ENCODE results near the gene SH2D5. TPM values are rescaled to one million over a fixed set of nuclear protein-coding genes. Genes with fewer than 3 reads are reported as not detected.

The SH2D5 gene
- polyA plus RNA-seq, 1 donor from 2014 or later = 14.1 TPM

- TF ChIP-seq EP300 (conservative IDR thresholded peaks at IDR 0.05; ENCODE audit: poor library complexity, severe bottlenecking) (no peak), SMC3 (conservative IDR thresholded peaks at IDR 0.05; ENCODE audit: poor library complexity) (no peak), MXI1 (conservative IDR thresholded peaks at IDR 0.05; ENCODE audit: poor library complexity, severe bottlenecking) (no peak), EZH2 (IDR thresholded peaks at IDR 0.05; ENCODE audit: borderline replicate concordance, insufficient read depth, low read length, poor library complexity, severe bottlenecking) (no peak), POLR2AphosphoS5 (IDR thresholded peaks at IDR 0.05) (no peak), REST (IDR thresholded peaks at IDR 0.05; ENCODE audit: borderline replicate concordance) (no peak), TAF1 (IDR thresholded peaks at IDR 0.05; ENCODE audit: low read depth) (no peak)
- no peak overlapping the region for H3K27ac ChIP-seq (ENCODE audit: low read length)
Measured at GRCh38 chr1:20767271-20767670, 34.8 kb upstream of the SH2D5 start.

DNA sequence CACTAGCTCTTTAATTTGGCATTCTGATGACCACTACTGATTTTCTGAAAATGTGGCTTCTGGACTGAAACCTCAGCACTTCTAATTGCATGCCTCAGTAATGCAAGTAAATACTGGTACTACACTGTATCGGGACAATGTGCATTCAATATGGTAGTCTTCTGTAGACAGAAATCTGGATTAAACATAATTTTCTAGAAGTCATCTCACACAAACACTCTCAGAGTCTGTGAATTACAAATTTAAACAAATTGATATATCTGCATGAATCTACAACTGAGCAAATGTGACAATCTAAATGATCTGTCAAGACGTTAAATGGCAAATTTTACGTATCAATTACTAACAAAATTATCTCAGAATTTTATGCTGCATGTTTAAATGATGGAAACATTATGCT, 30.9 kb upstream of the SH2D5 start:
- TF ChIP-seq CTCF (IDR thresholded peaks at IDR 0.05; ENCODE audit: poor library complexity, severe bottlenecking) = no peak
- no peak overlapping the region for H2AFZ ChIP-seq (ENCODE audit: low read depth, low read length)
- no peak overlapping the region for H3K27ac ChIP-seq (ENCODE audit: low read length)
- no peak overlapping the region for H3K9ac ChIP-seq (ENCODE audit: low read length)
- no peak overlapping the region for H3K4me3 ChIP-seq (ENCODE audit: low read length)
- no peaks in the 10 kb centered on the region for H4K20me1 ChIP-seq (ENCODE audit: insufficient read depth)
- H3K9me3 ChIP-seq (ENCODE audit: low read length) = no peaks in the 10 kb centered on the region
- H3K79me2 ChIP-seq (replicated peaks; ENCODE audit: insufficient read depth, low read length) = no peaks in the 10 kb centered on the region
- no peaks in the 10 kb centered on the region for H3K9me2 ChIP-seq (ENCODE audit: insufficient read depth, low read length)
- H3K36me3 ChIP-seq (ENCODE audit: insufficient read depth, low read length) = peaks cover 16% of the 10 kb centered on the region
- no peaks in the 10 kb centered on the region for H3F3A ChIP-seq (ENCODE audit: insufficient read depth, low read length, poor library complexity, severe bottlenecking)
- no peak overlapping the region for H3K4me2 ChIP-seq (ENCODE audit: low read length)
- no peaks in the 10 kb centered on the region for H3K27me3 ChIP-seq (ENCODE audit: insufficient read depth, low read depth, low read length)

More at GRCh38 chr1:20767271-20767670, 34.8 kb upstream of the SH2D5 start:
- Histone ChIP-seq H3K27me3 (ENCODE audit: insufficient read depth, low read depth, low read length) (no peaks in the 10 kb centered on the region), H3K36me3 (ENCODE audit: insufficient read depth, low read length) (peaks cover 16% of the 10 kb centered on the region), H3F3A (ENCODE audit: insufficient read depth, low read length, poor library complexity, severe bottlenecking) (no peaks in the 10 kb centered on the region), H3K4me3 (ENCODE audit: low read length) (no peak overlapping the region), H3K79me2 (replicated peaks; ENCODE audit: insufficient read depth, low read length) (peaks cover 4% of the 10 kb centered on the region), H3K9me3 (ENCODE audit: low read length) (no peaks in the 10 kb centered on the region), H3K9ac (ENCODE audit: low read length) (no peak overlapping the region), H3K9me2 (ENCODE audit: insufficient read depth, low read length) (no peaks in the 10 kb centered on the region), H4K20me1 (ENCODE audit: insufficient read depth) (no peaks in the 10 kb centered on the region), H2AFZ (ENCODE audit: low read depth, low read length) (no peak overlapping the region), H3K4me2 (ENCODE audit: low read length) (no peak overlapping the region)

DNA sequence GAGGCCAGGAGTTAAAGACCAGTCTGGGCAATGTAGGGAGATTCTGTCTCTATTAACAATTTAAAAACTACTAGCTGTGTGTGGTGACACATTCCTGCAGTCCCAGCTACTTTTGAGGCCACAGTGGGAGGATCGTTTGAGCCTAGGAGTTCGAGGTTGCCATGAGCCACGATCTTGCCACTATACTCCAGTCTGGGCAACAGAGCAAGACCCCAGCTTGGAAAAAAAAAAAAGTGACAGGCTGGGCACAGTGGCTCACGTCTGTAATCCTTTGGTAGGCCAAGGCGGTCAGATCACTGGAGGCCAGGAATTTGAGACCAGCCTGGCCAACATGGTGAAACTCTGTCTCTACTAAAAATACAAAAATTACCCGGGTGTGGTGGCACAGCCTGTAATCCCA, 27.8 kb upstream of the SH2D5 start:
- H3K79me2 ChIP-seq (replicated peaks; ENCODE audit: insufficient read depth, low read length) = peaks cover 5% of the 10 kb centered on the region
- H3K4me3 ChIP-seq (ENCODE audit: low read length) = no peak overlapping the region
- TF ChIP-seq SMC3 (conservative IDR thresholded peaks at IDR 0.05; ENCODE audit: poor library complexity) (no peak), POLR2AphosphoS5 (IDR thresholded peaks at IDR 0.05) (no peak), REST (IDR thresholded peaks at IDR 0.05; ENCODE audit: borderline replicate concordance) (no peak)
- no peaks in the 10 kb centered on the region for H3F3A ChIP-seq (ENCODE audit: insufficient read depth, low read length, poor library complexity, severe bottlenecking)
- H3K27ac ChIP-seq (ENCODE audit: low read length) = no peak overlapping the region
- no peaks in the 10 kb centered on the region for H3K9me3 ChIP-seq (ENCODE audit: low read length)
- no peaks in the 10 kb centered on the region for H4K20me1 ChIP-seq (ENCODE audit: insufficient read depth)
- no peak overlapping the region for H2AFZ ChIP-seq (ENCODE audit: low read depth, low read length)
- peaks cover 27% of the 10 kb centered on the region for H3K36me3 ChIP-seq (ENCODE audit: insufficient read depth, low read length)
- H3K4me2 ChIP-seq (ENCODE audit: low read length) = no peak overlapping the region
- H3K9ac ChIP-seq (ENCODE audit: low read length) = no peak overlapping the region
- H3K27me3 ChIP-seq (ENCODE audit: insufficient read depth, low read depth, low read length) = no peaks in the 10 kb centered on the region
- H3K9me2 ChIP-seq (ENCODE audit: insufficient read depth, low read length) = no peaks in the 10 kb centered on the region
